Measurements from ENCODE around the gene ITGA3.

DNA sequence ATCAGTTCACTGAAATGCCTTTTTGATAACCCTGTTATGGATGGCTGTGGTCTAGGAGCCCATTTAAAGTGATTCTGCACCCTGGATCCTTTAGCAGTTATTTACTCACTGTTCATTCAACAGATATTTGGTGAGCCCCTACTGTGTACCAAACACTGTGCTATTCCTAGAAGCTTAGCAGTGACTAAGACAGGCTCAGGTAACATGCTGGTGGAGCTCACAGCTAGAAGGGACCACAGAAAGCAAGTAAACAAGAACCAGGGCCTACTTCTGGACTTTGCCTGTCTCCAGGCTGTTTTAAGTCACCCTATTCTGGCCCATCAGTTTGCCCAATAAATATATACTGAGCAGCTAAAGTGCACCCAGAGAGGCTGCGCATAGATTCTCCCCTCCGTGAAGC, 11.1 kb downstream of the ITGA3 start:
- TF ChIP-seq, protein P1, sequence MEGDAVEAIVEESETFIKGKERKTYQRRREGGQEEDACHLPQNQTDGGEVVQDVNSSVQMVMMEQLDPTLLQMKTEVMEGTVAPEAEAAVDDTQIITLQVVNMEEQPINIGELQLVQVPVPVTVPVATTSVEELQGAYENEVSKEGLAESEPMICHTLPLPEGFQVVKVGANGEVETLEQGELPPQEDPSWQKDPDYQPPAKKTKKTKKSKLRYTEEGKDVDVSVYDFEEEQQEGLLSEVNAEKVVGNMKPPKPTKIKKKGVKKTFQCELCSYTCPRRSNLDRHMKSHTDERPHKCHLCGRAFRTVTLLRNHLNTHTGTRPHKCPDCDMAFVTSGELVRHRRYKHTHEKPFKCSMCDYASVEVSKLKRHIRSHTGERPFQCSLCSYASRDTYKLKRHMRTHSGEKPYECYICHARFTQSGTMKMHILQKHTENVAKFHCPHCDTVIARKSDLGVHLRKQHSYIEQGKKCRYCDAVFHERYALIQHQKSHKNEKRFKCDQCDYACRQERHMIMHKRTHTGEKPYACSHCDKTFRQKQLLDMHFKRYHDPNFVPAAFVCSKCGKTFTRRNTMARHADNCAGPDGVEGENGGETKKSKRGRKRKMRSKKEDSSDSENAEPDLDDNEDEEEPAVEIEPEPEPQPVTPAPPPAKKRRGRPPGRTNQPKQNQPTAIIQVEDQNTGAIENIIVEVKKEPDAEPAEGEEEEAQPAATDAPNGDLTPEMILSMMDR (conservative IDR thresholded peaks at IDR 0.05; ENCODE audit: low read length) = no peak
- TF ChIP-seq EZH2phosphoT487 (IDR thresholded peaks at IDR 0.05; ENCODE audit: borderline replicate concordance) = no peak
